ENCODE measurements around the gene PACRG.

The PACRG gene

DNA sequence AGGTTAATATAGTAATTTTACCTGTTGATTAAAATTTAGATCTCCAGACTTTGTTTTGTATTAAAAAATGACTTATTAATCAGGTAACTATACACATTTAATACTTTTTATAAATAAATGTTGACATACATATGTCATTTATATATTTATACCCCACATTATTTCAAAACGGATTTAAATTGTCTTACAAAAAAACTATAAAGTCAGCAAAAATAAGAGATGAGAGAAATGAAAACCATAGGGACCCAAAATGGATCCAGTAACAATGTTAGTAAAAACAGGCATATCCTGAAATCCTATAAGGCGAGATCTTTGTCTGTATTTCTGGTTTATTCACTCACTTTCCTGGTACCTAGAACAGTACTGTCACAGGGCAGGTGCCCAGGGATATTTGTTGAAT, 91.5 kb downstream of the PACRG start:
- Histone ChIP-seq H3K9me3 (no peaks in the 10 kb centered on the region), H3K27ac (no peak overlapping the region), H3K27me3 (no peaks in the 10 kb centered on the region), H3K36me3 (no peaks in the 10 kb centered on the region), H3K4me1 (no peaks in the 10 kb centered on the region), H3K4me3 (no peak overlapping the region)
- no peak for DNase-seq
- intact Hi-C loops (cut with DNase I; ENCODE audit: low total_unique reads), result no loop called here
- TF ChIP-seq, protein P1, sequence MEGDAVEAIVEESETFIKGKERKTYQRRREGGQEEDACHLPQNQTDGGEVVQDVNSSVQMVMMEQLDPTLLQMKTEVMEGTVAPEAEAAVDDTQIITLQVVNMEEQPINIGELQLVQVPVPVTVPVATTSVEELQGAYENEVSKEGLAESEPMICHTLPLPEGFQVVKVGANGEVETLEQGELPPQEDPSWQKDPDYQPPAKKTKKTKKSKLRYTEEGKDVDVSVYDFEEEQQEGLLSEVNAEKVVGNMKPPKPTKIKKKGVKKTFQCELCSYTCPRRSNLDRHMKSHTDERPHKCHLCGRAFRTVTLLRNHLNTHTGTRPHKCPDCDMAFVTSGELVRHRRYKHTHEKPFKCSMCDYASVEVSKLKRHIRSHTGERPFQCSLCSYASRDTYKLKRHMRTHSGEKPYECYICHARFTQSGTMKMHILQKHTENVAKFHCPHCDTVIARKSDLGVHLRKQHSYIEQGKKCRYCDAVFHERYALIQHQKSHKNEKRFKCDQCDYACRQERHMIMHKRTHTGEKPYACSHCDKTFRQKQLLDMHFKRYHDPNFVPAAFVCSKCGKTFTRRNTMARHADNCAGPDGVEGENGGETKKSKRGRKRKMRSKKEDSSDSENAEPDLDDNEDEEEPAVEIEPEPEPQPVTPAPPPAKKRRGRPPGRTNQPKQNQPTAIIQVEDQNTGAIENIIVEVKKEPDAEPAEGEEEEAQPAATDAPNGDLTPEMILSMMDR (IDR thresholded peaks at IDR 0.05), result no peak

DNA sequence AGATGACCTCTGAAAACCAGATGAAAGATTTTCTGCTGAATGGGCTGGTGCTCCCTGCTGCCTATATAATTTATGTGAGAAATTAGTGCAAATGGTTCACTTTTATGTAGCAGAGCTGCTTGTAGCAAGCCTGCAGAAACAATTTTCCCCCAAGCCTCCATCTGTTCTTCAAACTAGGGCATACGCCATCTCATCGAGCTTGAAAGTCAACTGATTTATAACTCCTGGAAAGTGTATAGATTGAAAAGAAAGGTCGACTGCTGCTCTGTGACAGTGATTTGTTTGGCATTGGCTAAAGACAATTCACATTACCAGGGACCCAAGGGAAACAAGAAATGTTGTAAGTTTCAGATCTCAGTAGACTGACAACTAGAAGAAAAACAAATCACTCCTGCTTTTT, 93.3 kb downstream of the PACRG start:
- no peaks in the 10 kb centered on the region for H3K4me1 ChIP-seq
- TF ChIP-seq, protein P1 (IDR thresholded peaks at IDR 0.05), result no peak
- no peak overlapping the region for H3K4me3 ChIP-seq
- no peak for DNase-seq
- H3K27ac ChIP-seq, result no peak overlapping the region
- intact Hi-C loops (cut with DNase I; ENCODE audit: low total_unique reads), result no loop called here
- H3K9me3 ChIP-seq, result no peaks in the 10 kb centered on the region
- no peaks in the 10 kb centered on the region for H3K36me3 ChIP-seq
- no peaks in the 10 kb centered on the region for H3K27me3 ChIP-seq

DNA sequence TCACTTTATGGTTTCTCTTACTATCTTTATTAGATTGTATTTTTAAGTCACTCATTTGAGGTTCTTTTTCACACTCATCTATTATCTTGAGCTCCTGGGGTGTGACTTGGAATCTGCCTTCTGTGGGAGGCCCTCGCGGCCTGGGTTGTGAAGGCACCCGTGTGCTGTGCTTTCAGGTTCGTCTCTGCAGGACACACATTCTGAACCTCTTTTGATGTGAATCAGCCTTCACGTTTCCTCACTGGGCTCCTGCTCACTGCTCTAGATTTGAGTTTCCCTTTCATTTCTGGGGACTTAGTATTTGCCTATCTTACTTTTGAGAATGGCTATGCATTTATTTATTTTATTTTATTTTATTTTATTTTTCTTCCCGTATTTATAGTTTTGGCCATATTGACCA, 97.8 kb downstream of the PACRG start:
- Histone ChIP-seq H3K9me3 (no peaks in the 10 kb centered on the region), H3K27me3 (no peaks in the 10 kb centered on the region), H3K36me3 (no peaks in the 10 kb centered on the region), H3K4me1 (no peaks in the 10 kb centered on the region), H3K4me3 (no peak overlapping the region), H3K27ac (no peak overlapping the region)
- TF ChIP-seq, protein P1 (IDR thresholded peaks at IDR 0.05), result no peak
- intact Hi-C loops (cut with DNase I; ENCODE audit: low total_unique reads), result no loop called here
- no peak for DNase-seq

DNA sequence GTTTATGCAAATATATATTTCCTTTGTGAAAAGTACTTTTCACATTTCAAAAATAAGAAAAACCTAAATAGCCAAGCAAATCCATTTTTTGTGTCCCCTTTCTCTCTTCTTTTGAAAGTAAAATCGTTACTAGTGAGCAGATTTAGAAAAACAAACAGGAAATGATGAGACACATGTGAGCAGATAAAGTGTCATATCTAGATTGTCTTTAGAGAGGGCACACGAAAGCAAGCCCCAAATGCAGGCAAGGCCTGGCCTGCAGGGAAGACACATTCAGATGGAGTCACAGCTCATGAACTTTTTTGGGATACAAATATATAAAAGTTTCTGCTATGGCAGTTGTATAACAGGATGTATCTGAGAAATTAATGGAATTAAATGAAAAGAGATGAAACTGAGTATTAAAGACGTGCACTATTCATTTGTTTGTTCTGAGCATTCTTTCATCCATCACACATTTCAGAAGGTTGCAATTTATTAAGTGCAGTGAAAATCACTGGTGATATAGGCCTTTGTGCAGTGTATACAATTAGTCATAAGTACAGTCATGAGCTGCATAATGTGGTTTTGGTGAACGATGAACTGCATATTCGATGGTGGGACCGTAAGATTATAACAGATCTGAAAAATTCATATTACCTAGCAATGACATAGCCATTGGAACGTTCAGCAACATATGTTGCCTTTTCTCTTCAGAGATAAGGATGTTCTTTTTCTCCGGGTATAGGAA, 101.4 kb downstream of the PACRG start:
- DNase-seq, result no peak
- intact Hi-C loops (cut with DNase I; ENCODE audit: low total_unique reads), result no loop called here
- Histone ChIP-seq H3K4me1 (no peaks in the 10 kb centered on the region), H3K4me3 (no peak overlapping the region), H3K27me3 (no peaks in the 10 kb centered on the region), H3K27ac (no peak overlapping the region), H3K36me3 (no peaks in the 10 kb centered on the region), H3K9me3 (no peaks in the 10 kb centered on the region)
- TF ChIP-seq, protein P1 (IDR thresholded peaks at IDR 0.05), result no peak

DNA sequence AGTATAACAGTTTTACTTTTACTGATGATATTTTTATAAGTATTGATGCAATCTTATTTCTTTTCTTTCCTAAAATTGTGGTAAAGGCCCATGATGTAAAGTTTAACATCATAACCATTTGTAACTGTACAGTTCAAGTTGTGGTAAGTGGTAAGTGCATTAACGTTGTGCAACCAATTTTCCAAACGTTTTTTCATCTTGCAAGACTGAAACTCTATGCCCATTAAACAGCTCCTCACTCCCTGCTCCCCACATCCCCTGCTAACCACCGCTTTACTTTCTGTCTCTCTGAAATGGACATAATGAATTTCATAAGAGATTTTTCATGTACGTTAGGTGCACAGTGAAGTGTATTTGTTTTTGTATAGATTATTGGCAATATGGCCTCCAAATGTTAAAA, 106.0 kb downstream of the PACRG start:
- TF ChIP-seq, protein P1 (IDR thresholded peaks at IDR 0.05), result no peak
- intact Hi-C loops (cut with DNase I; ENCODE audit: low total_unique reads), result no loop called here

DNA sequence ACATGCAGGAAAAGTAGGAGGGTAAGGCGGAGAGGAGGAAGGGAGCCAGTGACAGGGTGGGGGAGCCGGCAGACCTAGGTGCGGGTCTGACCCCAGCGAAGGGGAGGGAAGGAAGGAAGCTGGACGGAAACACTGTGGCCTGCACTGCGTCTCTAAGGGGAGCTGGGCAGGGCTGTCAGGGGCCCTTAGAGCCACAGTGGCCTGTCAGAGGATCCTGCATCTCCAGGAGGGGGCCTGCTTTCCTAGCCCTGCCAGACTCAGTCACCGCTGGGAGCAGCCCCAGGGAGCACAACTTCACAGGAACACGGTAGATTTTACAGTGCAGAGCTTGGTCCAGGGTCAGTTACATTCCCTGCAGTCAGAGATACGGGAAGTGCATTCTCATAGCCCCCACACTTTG, 118.2 kb downstream of the PACRG start:
- Histone ChIP-seq H3K27me3 (no peaks in the 10 kb centered on the region), H3K36me3 (no peaks in the 10 kb centered on the region), H3K27ac (no peak overlapping the region), H3K4me3 (no peak overlapping the region), H3K4me1 (no peaks in the 10 kb centered on the region), H3K9me3 (no peaks in the 10 kb centered on the region)
- intact Hi-C loops (cut with DNase I; ENCODE audit: low total_unique reads), result no loop called here
- DNase-seq, result no peak
- TF ChIP-seq, protein P1 (IDR thresholded peaks at IDR 0.05), result no peak

More for the DNA sequence above, 106.0 kb downstream of the PACRG start:
- Histone ChIP-seq H3K27ac (no peak overlapping the region), H3K27me3 (no peaks in the 10 kb centered on the region), H3K4me3 (no peak overlapping the region), H3K36me3 (no peaks in the 10 kb centered on the region), H3K9me3 (no peaks in the 10 kb centered on the region), H3K4me1 (no peaks in the 10 kb centered on the region)
- no peak for DNase-seq
